ENCODE measurements around the gene ERAP2. TPM values are rescaled to one million over a fixed set of nuclear protein-coding genes. Genes with fewer than 3 reads are reported as not detected.
A peak's percentile ranks its signal among the peaks of the same experiment; 100 is the strongest.

ERAP2 gene
- total and polyA plus RNA-seq, 7 donors = 0.23 to 6.4 (median 3.0) TPM

DNA sequence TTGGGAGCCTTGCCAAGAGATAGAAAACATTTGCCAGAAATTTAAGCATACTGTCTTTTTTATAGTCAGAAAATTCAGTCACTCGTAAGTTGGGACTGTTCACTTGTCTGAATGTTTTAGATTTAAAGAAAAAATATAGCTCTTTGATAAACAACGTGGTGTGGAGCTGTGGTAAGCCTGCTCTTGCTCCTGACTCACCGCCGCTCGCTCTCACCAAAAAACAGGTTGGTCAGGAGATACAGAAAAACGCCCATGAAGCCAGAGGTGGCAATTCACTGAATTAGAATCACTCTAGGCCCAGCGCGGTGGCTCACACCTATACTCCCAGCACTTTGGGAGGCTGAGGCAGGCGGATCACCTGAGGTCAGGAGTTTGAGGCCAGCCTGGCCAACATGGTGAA lies 65.8 kb downstream of the ERAP2 start:
- DNase-seq = no peak
- Histone ChIP-seq H3K9me3 (no peaks in the 10 kb centered on the region), H3K4me3 (no peak overlapping the region), H3K4me1 (peaks cover 54% of the 10 kb centered on the region), H3K27me3 (ENCODE audit: insufficient read depth in 3 of 3, low read length in 2 of 3) (no peaks in the 10 kb centered on the region), H3K27ac (no peak overlapping the region), H3K36me3 (ENCODE audit: insufficient read depth in 1 of 2, low read depth in 1 of 2) (no peaks in the 10 kb centered on the region)
- ATAC-seq = no peak
- TF ChIP-seq, protein P1, sequence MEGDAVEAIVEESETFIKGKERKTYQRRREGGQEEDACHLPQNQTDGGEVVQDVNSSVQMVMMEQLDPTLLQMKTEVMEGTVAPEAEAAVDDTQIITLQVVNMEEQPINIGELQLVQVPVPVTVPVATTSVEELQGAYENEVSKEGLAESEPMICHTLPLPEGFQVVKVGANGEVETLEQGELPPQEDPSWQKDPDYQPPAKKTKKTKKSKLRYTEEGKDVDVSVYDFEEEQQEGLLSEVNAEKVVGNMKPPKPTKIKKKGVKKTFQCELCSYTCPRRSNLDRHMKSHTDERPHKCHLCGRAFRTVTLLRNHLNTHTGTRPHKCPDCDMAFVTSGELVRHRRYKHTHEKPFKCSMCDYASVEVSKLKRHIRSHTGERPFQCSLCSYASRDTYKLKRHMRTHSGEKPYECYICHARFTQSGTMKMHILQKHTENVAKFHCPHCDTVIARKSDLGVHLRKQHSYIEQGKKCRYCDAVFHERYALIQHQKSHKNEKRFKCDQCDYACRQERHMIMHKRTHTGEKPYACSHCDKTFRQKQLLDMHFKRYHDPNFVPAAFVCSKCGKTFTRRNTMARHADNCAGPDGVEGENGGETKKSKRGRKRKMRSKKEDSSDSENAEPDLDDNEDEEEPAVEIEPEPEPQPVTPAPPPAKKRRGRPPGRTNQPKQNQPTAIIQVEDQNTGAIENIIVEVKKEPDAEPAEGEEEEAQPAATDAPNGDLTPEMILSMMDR (IDR thresholded peaks at IDR 0.05) = no peak
- intact Hi-C loops (cut with DNase I) = no loop called here
- 95 to 98% (median 97%) methylated on average over 9 of the region's 9 CpGs for WGBS, 3 donors

DNA sequence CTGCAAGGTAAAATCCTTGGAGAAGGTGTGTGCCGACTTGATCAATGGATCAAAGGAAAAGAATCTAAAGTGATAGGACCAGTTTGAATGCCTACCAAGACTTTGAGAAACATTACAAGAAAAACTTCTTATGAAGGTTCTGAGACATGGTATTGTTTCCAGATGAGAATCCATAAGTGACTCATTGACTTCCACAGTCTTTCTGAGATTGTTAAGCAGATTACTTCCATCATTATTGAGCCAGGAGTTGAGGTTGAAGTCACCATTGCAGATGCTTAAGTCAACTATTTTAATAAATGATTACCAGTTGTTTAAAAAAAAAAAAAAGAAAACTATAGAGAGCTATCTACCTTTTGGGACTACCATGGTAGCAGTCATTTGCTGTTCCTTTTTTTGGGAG lies 66.6 kb downstream of the ERAP2 start:
- H3K36me3 ChIP-seq (ENCODE audit: insufficient read depth in 1 of 2, low read depth in 1 of 2) = no peaks in the 10 kb centered on the region
- no peak overlapping the region for H3K4me3 ChIP-seq
- no peak for ATAC-seq
- 93 to 99% (median 94%) methylated on average over 1 of the region's 1 CpG for WGBS, 3 donors
- H3K27ac ChIP-seq = no peak overlapping the region
- H3K9me3 ChIP-seq = no peaks in the 10 kb centered on the region
- intact Hi-C loops (cut with DNase I) = no loop called here
- TF ChIP-seq, protein P1 (IDR thresholded peaks at IDR 0.05) = no peak
- H3K4me1 ChIP-seq = peaks cover 54% of the 10 kb centered on the region
- H3K27me3 ChIP-seq (ENCODE audit: insufficient read depth in 3 of 3, low read length in 2 of 3) = no peaks in the 10 kb centered on the region
- no peak for DNase-seq

DNA sequence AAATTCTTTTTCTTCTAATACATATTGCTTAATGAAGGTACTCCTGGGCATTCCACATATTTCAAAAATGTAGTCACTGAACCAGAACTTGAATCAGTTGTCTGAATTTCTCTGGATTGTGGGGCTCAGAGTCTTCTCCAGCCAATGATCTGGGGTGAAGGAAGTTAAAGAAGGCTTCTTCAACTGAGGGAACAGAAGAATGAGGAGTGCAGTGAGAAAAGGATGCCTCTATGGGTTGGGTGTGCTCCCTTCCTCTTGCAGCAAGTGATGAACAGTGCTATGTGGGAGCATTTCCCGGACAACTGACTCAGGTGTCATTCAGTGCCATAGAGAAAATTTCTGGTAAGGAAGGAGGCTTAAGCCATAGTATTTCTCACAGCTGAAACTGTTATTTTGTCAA lies 67.5 kb downstream of the ERAP2 start:
- intact Hi-C loops (cut with DNase I) = no loop called here
- no peaks in the 10 kb centered on the region for H3K9me3 ChIP-seq
- H3K4me3 ChIP-seq = no peak overlapping the region
- peak in 3 of 4 donors; percentile 43 to 60 (median 49) for ATAC-seq
- 67 to 94% (median 70%) methylated on average over 1 of the region's 1 CpG for WGBS, 3 donors
- no peaks in the 10 kb centered on the region for H3K36me3 ChIP-seq (ENCODE audit: insufficient read depth in 1 of 2, low read depth in 1 of 2)
- DNase-seq = no peak
- H3K27ac ChIP-seq = no peak overlapping the region
- H3K27me3 ChIP-seq (ENCODE audit: insufficient read depth in 3 of 3, low read length in 2 of 3) = no peaks in the 10 kb centered on the region
- peaks cover 45% of the 10 kb centered on the region for H3K4me1 ChIP-seq
- TF ChIP-seq, protein P1 (IDR thresholded peaks at IDR 0.05) = no peak

DNA sequence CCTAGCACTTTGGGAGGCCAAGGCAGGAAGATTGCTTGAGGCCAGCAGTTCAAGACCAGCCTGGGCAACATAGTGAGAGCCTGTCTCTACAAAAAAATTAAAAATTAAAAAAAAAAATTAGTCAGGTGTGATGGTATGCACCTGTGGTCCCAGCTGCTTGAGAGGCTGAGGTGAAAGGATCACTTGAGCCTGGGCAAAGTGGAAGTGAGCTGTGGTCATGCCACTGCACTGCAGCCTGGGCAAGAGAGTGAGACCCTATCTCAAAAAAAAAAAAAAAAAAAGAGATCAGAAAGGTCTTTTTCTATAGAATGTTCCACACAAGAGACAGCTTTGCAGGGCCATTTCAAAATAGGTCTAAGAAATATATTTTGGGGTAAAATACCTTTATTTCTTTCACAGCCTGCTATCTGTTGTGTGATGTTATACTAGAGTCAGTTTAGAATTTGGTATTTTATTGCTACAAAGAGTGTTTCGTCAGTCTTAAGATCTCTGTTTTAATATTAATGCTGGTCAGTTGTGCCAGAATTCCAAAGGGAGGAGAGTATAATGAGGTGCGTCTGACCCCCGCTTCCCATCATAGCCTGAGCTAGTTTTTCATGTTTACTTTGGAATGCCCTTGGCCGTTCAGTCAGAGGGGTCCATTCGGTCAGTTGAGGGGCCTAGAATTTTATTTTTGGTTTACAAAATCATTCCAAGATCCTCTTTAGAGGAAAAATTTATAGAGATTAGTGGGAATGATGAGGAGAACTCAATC lies 69.0 kb downstream of the ERAP2 start:
- intact Hi-C loops (cut with DNase I) = no loop called here
- no peak overlapping the region for H3K4me3 ChIP-seq
- peaks cover 37% of the 10 kb centered on the region for H3K4me1 ChIP-seq
- no peaks in the 10 kb centered on the region for H3K27me3 ChIP-seq (ENCODE audit: insufficient read depth in 3 of 3, low read length in 2 of 3)
- no peaks in the 10 kb centered on the region for H3K9me3 ChIP-seq
- TF ChIP-seq, protein P1 (IDR thresholded peaks at IDR 0.05) = no peak
- WGBS, 3 donors = 53 to 89% (median 87%) methylated on average over 5 of the region's 5 CpGs
- H3K27ac ChIP-seq = no peak overlapping the region
- no peak for ATAC-seq
- no peak for DNase-seq
- no peaks in the 10 kb centered on the region for H3K36me3 ChIP-seq (ENCODE audit: insufficient read depth in 1 of 2, low read depth in 1 of 2)

DNA sequence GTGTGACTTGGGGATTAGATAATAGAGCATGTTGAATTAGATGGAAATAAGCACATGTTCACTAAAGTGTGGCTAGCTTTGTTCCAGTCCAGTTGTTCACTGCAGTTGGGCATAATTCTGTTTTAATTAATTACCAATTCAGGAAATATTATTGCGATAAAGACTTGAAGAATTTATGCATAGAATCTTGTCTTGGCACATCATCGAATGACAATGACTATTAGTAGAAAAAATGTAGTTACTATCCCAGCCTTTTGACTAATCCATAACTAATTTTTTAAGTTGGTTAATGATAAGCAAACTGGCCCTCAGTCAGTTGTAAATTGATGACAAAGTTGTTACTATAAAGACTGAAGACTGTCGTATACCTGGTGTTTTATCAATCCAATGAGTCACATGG lies 70.1 kb downstream of the ERAP2 start:
- Histone ChIP-seq H3K27ac (no peak overlapping the region), H3K36me3 (ENCODE audit: insufficient read depth in 1 of 2, low read depth in 1 of 2) (no peaks in the 10 kb centered on the region), H3K27me3 (ENCODE audit: insufficient read depth in 3 of 3, low read length in 2 of 3) (no peaks in the 10 kb centered on the region), H3K9me3 (no peaks in the 10 kb centered on the region), H3K4me1 (peaks cover 35% of the 10 kb centered on the region), H3K4me3 (no peak overlapping the region)
- ATAC-seq (no peak), DNase-seq (no peak)
- intact Hi-C loops (cut with DNase I) = no loop called here
- TF ChIP-seq, protein P1 (IDR thresholded peaks at IDR 0.05) = no peak
- WGBS, 3 donors = 54 to 72% (median 59%) methylated on average over 3 of the region's 3 CpGs

Data from psoas muscle (tissue), 8 donors.